GM12872 (cell line): ENCODE data around the gene SCLY.

Source experiments
- CTCF ChIP-seq: IDR thresholded peaks from 3 replicates; pipeline ENCODE4 v1.5.1; 2011; ENCODE audit warnings: low read depth, mild to moderate bottlenecking, low read length, moderate library complexity; ENCODE audit not compliant: insufficient read depth

The SCLY gene

GRCh38 chr2:238141541-238142318 lies 80.9 kb downstream of the SCLY start:
- TF ChIP-seq CTCF = no peak

GRCh38 chr2:238142382-238143205 lies 81.8 kb downstream of the SCLY start:
- TF ChIP-seq CTCF = no peak

- TF ChIP-seq CTCF = no peak
Measured at GRCh38 chr2:238143239-238143951, 82.6 kb downstream of the SCLY start.

GRCh38 chr2:238144262-238144661 lies 83.5 kb downstream of the SCLY start:
- no peak for TF ChIP-seq CTCF

- no peak for TF ChIP-seq CTCF
Measured at GRCh38 chr2:238145046-238145445, 84.2 kb downstream of the SCLY start.

GRCh38 chr2:238145851-238146250 lies 85.0 kb downstream of the SCLY start:
- no peak for TF ChIP-seq CTCF

- TF ChIP-seq CTCF = no peak
Measured at GRCh38 chr2:238146884-238147544, 86.2 kb downstream of the SCLY start.
